Progenitor cell of endocrine pancreas (in vitro differentiated cells): ENCODE measurements around the gene DCAF15. TPM values are rescaled to one million over a fixed set of nuclear protein-coding genes. Genes with fewer than 3 reads are reported as not detected.

Experiments
- DNase-seq: peaks from one replicate; pipeline ENCODE4 v3.0.0; 2021; ENCODE audit warnings: low spot score; ENCODE audit not compliant: unreplicated experiment
- H3K27ac Mint-ChIP-seq: 2 replicates; pipeline ENCODE4 v1.8.0; 2021; ENCODE audit warnings: mild to moderate bottlenecking, moderate library complexity, mixed read lengths
- H3K27me3 Mint-ChIP-seq: 2 replicates; pipeline ENCODE4 v1.8.0; 2021; ENCODE audit warnings: mixed read lengths
- H3K36me3 Mint-ChIP-seq: 2 replicates; pipeline ENCODE4 v1.8.0; 2022; ENCODE audit warnings: mixed read lengths; ENCODE audit not compliant: insufficient read depth
- H3K4me1 Mint-ChIP-seq: 2 replicates; pipeline ENCODE4 v1.8.0; 2021; ENCODE audit warnings: low read depth, mixed read lengths
- H3K4me3 Mint-ChIP-seq: 2 replicates; pipeline ENCODE4 v1.8.0; 2021; ENCODE audit warnings: low read depth, mild to moderate bottlenecking, moderate library complexity, mixed read lengths
- H3K9me3 Mint-ChIP-seq: 2 replicates; pipeline ENCODE4 v1.8.0; 2021; ENCODE audit warnings: low read depth, mixed read lengths
- CTCF ChIP-seq: fragments of 200-600 bp; sonication (generic); IDR thresholded peaks from one replicate; pipeline ENCODE4 v1.5.0; 2021; ENCODE audit warnings: antibody characterized with exemption, mild to moderate bottlenecking; ENCODE audit not compliant: unreplicated experiment
- total RNA-seq: library from RNA; stranded (reverse); gene quantifications from 2 replicates; pipeline ENCODE4 v1.2.1, GENCODE V29; 2021

Gene DCAF15
- total RNA-seq, 1 donor from 2014 or later = 65.5 TPM

- TF ChIP-seq CTCF = no peak
- no peaks in the 10 kb centered on the region for H3K27me3 Mint-ChIP-seq
- DNase-seq = no peak
- peak overlapping the region; percentile 62 for H3K27ac Mint-ChIP-seq
- no peak overlapping the region for H3K4me3 Mint-ChIP-seq
- H3K4me1 Mint-ChIP-seq = peaks cover 9% of the 10 kb centered on the region
- H3K36me3 Mint-ChIP-seq = peaks cover 12% of the 10 kb centered on the region
- no peaks in the 10 kb centered on the region for H3K9me3 Mint-ChIP-seq
Measured at GRCh38 chr19:14002571-14003250, 50.4 kb downstream of the DCAF15 start.

- H3K9me3 Mint-ChIP-seq = no peaks in the 10 kb centered on the region
- H3K4me1 Mint-ChIP-seq = peaks cover 9% of the 10 kb centered on the region
- no peak for DNase-seq
- H3K36me3 Mint-ChIP-seq = peaks cover 12% of the 10 kb centered on the region
- H3K4me3 Mint-ChIP-seq = no peak overlapping the region
- no peak for TF ChIP-seq CTCF
- no peak overlapping the region for H3K27ac Mint-ChIP-seq
- H3K27me3 Mint-ChIP-seq = no peaks in the 10 kb centered on the region
Measured at GRCh38 chr19:14003251-14004055, 51.1 kb downstream of the DCAF15 start.

- Mint-ChIP-seq H3K4me3 (peak overlapping the region; percentile 76), H3K27me3 (no peaks in the 10 kb centered on the region), H3K4me1 (peaks cover 9% of the 10 kb centered on the region), H3K27ac (peak overlapping the region; percentile 96), H3K9me3 (no peaks in the 10 kb centered on the region), H3K36me3 (peaks cover 8% of the 10 kb centered on the region)
- DNase-seq = no peak
- TF ChIP-seq CTCF = no peak
Measured at GRCh38 chr19:14004619-14005348, 52.5 kb downstream of the DCAF15 start.

GRCh38 chr19:14005349-14006084 is 53.2 kb downstream of the DCAF15 start:
- Mint-ChIP-seq H3K9me3 (no peaks in the 10 kb centered on the region), H3K4me3 (peak overlapping the region; percentile 94), H3K4me1 (peaks cover 9% of the 10 kb centered on the region), H3K27me3 (no peaks in the 10 kb centered on the region), H3K36me3 (peaks cover 3% of the 10 kb centered on the region), H3K27ac (peak overlapping the region; percentile 96)
- no peak for TF ChIP-seq CTCF
- peak; percentile 86 for DNase-seq
